ENCODE measurements around the gene TXNL4B.

GRCh38 chr16:72036098-72036497 lies 57.3 kb downstream of the TXNL4B start:
- TF ChIP-seq CTCF (IDR thresholded peaks at IDR 0.05; ENCODE audit: low read depth, low read length) = no peak
- TF ChIP-seq POLR2A (IDR thresholded peaks at IDR 0.05; ENCODE audit: extremely low read depth, insufficient read length) = no peak
- TF ChIP-seq MAX (IDR thresholded peaks at IDR 0.05; ENCODE audit: low read depth, low read length) = no peak
- no peak for TF ChIP-seq MYC (IDR thresholded peaks at IDR 0.05; ENCODE audit: low read depth, low read length)
